Activated CD4-positive, alpha-beta T cell treated with anti-CD3 and anti-CD28 coated beads, Interleukin-2, amount 50 U/mL, for 4 hours (primary cell): ENCODE data around the gene THADA.

Experiments
- DNase-seq, 2 experiments: peaks; one replicate each; pipeline ENCODE4 v3.0.0-alpha.2; 2020

The THADA gene

DNA sequence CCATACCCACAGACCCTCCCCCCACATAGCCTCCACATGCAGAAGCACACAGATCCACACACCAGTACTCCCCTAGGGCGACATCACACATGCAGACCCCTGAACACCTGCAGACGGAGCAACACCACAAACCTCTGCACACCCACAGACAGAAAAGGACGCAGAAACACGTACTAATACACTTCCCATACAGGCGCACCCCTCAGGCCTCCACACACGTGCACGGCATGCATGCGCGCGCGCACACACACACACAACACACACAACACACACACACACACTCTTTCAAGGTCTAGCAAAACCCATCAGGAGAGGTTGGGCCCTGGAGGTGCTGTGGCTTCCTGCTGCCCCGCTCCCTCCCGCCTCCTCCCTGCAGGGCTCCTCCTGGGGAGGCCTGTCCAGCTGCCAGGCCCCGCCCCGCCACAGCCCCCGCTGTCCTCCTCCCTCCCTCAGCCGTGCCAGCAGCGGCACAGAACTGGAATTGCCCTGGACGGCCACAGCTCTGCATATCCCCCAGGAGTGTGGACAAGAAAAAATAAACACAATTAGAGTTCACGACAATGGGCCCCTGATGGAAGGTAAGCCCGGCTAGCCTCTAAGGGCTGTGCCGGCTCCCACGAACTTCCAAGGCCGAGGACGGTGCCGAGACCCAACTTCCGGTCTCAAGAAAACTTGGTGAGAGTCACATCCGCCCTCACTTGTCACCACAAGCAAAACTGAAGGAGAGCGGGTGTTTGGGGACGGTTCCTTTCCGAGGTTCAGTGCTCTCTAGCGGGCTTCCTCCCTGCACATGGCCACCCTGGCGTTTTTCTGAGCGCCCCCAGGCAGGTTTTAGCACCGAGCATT lies 376.2 kb downstream of the THADA start:
- peak; percentile 52 to 54 for DNase-seq

DNA sequence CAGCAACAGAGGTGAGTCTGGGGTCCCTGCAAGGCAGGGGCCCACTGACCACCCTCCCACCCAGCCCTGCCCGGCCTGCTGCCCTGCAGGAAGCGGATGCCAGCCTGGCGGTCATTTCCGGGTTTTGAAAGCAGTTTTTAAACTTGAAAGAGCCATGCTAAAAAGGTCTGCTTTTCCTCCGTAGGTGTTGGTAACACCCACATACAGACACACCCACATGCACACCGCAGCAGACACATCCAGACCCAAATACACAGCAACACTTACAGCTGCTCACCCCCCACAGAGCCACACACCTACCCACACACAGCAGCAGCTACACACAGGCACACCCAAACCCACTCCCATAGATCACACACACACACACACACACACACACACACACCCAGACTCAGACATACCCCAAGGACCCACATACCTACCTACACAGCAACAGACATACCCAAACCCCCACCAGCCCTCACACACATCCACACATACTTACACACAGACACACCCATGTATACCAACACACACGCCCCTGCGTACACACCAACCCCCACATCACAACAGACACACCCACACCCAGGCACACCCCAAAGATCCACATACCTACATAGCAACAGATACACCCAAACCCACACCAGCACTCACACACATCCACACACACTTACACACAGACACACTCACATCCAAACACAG lies 377.0 kb downstream of the THADA start:
- peak; percentile 72 to 74 for DNase-seq

DNA sequence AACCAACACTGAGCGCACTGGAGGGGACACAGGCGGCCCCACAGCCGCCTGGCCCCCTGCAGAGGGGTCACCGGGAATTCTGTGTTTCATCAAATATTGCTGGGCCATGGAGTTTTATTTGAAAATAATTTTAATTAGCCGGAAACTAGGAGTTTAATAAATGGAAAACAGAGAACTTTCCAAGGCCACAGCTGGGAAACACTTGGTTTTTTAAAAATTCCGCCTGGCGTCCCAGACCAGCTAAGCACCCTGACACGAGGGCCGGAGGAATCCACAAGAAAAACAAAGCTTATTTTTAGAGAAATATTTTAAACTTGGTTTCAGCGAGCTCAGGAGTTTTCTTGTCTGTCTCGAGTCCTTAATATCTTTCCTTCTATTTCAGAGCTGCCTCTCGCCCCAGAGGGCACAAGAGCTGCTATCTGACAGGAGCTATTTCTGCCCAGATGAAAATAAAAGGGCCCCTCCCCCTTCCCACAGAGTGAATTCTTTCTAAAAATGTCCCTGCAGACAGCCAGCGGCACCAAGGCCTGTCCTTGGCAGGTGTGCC lies 377.6 kb downstream of the THADA start:
- DNase-seq, result no peak

DNA sequence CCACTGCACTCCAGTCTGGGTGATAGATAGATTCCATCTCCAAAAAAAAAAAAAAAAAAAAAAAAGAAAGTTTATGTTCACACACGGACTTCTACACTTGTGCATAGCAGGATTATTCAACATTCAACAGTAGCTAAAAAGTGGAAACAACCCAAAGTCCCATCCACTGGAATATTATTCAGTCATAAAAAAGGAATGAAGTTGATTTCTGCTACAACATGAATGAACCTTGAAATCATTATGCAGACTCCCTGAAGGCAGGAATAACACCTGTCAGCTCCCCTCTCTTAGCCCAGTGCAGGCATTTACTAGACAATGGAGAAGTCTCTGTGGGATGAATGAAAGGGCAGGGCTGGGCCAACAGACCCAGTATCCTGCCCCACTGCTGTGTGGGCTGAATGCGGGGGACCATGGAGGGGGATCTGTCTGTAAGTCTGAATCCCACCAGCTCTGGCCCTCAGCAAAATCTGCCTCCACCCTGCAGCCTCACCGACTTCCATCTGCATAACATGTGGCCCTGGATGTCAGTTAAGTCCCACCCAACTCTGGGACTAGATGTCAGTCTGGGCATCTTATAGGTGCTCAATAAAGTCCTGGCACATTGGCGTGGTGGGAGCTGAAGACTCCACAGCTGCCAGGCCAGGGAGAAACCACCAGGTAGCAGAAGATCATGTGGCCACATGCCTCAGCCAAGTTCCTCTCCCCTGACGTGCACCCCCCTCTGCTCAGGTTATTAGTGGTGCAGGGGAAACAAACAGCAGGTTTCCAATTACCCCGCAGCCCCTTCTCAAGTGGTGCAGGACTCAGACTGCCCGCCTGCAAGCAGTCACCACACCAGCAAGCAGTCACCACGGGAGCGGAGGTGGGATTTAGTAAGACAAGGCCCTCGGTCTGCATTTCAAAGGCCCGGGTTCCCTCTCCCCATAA lies 378.3 kb downstream of the THADA start:
- DNase-seq, result no peak

DNA sequence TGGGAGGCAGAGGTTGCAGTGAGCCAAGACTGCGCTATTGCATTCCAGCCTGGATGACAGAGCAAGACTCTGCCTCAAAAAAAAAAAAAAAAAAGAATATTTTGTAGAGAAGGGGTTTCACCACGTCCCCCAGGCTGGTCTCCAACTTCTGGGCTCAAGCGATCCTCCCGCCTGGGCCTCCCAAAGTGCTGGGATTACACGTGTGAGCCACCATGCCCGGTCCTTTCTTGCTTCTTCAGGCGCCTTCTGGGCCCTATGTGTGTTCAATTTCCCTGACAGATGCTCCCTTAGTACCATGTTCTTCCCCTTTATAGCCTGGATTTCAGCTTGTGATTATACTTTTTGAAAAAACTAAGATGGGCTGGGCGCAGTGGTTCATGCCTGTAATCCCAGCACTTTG lies 379.2 kb downstream of the THADA start:
- DNase-seq, result no peak

DNA sequence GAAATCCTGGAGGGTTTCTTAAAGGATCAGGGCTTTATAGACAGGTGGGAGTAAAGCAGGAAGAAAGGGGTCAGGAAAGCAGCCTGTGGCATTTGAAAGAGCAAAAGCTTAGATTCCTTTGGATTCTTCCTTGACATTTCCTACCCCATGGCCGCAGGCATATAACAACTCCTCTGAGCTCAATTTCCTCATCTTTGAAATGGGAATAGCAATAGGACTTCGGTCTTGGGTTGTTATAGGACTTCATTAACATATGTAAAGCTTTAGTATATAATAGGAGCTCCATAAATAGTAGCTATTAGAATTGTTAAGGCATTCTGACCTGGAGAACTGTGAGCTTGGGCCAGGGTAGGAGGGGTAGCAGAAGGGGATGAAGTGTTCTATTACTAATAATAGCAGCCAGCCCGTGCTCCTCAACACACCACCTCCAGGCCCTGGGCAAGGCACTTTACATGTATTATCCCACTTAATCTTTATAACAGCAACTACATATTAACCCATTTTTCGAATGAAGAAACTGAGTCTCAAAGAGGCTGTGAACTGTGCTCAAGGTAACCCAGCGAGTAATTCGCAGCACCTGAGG lies 380.1 kb downstream of the THADA start:
- no peak for DNase-seq

DNA sequence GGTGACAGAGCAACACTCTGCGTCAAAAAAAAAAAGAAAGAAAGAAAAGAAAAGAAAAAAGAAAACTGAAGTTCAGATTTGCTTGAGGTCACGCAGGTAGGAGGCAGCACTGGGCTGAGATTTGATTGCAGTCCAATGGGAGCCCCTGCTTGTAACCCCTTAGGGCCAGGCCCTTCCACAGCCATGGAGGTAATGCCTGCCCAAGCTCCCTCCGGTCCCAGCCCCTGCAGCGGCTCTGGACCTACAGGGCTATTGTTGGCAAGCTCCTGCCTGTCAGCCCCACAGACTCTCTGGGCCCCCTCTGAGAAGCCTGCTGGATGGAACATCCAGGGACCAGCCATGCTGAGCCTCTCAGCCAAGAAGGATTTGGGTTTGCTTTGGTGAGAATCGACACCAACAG lies 381.6 kb downstream of the THADA start:
- no peak for DNase-seq

DNA sequence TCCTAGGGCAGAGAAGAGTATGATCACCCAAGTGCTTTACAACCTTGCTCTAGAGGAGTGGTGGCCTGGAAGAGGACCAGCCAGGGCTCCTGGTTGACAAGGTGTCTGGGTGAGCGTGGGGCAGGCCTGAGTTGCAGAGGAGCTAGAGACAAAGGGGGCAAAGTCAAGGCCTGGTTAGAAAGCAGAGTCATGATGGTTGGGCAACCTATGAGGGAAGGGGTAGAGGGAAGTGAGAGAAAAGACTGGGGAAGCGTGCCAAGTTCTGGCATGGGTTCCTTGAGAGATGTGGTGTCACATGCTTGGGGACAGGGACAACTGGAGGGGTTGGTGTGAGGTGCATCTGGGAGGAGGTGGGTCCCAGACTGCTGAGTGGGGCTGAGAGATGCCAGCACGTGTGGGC lies 382.9 kb downstream of the THADA start:
- DNase-seq, result no peak

DNA sequence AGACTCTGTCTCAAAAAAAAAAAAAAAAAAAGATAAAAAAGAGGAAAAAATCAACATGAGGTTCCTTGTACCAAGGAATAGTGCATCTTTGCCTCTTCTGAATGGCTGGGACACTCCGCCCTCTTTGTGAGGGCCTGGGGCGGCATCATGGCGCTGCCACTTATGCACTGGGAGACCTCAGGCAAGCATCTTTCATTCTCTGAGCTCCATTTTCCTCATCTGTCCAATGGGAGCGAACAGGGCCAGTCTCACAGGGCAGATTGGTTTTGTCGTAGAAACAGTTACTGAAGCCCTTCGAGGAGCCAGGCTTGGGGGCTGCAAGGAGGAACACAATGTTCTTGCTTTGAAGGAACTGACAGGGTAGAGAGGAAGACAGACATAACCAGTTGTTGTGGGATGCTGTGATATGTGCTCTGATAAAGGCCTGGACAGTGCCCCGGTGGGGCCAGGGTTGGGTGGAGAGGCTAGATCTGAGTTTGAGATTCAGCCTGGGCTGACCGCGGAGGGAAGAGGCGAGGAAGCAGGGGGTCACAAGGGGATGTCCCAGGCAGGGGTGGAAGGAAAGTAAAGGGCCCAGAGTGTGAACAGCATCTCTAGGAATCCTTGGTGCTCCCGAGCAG lies 383.5 kb downstream of the THADA start:
- DNase-seq, result no peak

DNA sequence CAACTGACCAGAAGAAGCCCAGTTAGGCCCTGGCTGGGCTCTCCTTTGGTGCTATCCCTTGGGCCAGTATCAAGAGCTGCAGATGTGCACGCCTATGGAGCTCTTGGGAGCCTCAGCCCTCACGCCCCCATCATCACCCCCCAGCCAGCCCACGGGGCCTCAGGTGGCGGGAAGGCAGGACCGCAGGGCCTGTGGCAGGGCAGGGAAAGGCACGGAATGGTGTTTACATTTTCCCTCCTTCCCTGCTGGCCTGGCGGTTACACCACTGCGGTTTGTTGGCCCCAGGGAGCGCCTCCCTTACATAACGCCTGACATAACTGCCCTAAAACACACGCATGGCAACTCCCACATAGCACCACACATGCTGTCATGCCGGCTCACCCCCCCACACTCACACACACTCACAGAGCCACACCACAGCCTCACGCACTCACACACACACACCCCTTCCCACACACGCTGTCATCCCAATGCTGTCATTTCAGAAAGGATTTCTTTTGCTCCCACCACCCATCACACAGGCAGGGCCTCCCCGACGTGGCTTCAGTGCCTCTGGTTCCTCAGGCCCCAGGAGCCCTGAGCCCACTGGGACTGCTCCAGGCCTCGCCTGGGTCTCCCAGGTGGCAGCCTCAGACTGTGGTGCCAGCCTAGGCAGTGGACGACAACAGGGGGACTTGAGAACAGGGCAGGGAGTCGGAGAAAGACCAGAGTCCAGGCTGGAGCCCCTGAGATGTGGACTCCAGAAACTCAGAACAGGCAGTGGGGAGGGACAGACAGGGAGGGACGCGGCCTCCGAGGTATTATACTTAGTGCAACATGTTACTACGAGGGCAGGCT lies 385.2 kb downstream of the THADA start:
- peak in 1 of 2 experiments; percentile 48 for DNase-seq

DNA sequence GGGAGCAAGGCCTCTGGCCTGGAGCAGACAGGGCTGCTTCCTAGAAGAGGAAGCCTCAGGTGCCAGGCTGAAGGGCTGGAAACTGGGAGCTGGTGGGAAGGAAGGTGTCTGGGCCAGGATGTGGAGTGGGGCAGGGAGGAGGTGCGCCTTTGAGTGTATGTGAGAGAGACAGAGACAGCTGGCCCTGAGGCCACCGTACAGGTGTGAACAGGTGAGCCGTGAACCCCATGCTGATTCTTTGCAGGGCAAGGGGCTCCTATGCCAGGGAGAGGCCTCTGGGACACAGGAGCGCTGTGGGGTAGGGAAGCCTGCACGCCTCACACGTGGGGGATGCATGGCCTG lies 385.7 kb downstream of the THADA start:
- no peak for DNase-seq

DNA sequence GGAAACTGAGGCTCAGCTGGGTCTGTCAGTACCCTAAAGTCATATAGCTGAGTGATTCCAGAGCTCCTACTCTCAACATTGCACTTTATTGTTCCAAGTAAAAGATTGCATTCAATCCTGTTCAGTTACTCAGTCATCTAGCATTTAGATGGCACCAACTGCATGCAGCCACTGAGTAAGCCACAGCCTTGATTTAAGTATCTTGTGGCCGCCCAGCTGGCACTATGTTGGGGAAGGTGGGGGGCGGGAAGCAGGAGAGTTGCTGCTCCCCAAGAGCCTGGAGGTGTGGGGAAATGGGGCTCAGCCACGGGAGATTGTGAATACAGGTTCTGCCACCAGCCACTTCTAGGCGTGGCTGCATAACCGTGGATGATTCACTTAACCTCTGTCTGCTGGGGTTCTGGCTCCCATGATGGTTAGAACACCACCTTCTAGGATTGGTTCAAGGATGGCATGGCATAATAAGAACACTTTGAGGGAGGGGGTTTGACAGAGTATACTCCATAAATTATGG lies 386.6 kb downstream of the THADA start:
- DNase-seq, result no peak

DNA sequence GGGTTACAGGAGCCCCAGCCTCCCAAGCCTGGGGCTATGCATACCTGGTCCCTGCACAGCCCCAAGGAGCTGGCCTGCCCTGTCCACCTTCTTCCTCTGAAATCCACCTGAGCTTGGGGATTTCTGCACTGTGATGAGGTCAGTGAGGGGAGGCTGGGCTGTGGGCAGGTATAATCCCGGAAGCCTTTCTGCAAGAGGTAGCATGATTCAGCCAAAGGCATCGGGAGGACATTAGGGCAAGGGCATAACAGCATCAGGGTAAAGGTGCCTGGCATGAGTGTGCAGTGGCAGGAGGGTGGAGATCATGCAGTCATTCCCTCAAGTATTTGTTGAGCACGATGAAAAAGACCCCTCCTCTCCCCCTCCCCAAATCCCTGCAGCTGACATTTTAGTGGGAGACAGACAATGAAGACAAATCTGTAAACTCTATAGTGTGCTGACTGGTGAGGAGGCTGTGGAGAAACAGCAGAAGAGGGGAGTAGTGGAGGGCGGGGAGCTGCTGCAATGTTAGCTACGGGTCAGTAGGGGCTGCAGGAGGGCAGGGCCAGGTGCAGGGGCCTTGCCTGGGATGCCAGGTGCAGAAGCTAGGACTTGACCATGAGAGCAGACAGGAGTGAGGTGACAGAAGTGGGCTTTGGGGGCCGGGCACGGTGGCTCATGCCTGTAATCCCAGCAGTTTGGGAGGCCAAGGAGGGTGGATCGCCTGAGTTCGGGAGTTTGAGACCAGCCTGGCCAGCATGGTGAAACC lies 388.1 kb downstream of the THADA start:
- no peak for DNase-seq

DNA sequence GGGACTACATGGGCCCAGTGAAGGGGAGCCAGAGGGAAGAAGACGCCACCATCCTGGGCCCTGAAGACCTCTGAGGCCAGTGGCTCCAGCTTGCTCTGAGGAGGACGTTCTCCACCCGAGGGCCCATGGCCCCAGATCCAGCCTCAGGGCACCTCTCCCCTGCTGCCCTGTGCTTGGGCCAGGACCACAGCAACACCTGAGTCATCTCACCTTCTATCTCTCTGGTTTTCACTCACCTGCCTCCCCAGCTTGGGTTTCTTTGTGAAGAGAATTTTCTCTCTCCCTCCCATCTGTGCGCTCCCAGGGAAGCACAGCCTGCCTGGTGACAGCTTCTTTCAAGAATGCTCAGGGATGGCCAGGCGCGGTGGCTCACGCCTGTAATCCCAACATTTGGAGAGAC lies 389.2 kb downstream of the THADA start:
- no peak for DNase-seq

DNA sequence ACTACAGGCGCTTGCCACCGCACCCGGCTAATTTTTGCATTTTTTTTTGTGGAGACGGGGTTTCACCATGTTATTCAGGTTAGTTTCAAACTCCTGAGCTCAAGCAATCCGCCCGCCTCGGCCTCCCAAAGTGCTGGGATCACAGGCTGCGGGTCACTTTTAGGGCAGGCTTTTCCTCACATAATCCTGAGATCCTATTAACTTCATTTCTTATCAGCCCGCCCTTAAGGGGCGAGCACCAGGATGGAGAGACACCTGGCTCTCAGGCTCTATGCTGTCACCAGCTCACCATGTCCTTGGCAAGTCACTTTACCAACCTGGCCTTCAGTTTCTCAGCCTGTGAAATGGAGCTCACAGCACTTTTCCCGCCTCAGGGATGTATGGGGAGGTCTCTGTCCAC lies 392.5 kb downstream of the THADA start:
- no peak for DNase-seq

DNA sequence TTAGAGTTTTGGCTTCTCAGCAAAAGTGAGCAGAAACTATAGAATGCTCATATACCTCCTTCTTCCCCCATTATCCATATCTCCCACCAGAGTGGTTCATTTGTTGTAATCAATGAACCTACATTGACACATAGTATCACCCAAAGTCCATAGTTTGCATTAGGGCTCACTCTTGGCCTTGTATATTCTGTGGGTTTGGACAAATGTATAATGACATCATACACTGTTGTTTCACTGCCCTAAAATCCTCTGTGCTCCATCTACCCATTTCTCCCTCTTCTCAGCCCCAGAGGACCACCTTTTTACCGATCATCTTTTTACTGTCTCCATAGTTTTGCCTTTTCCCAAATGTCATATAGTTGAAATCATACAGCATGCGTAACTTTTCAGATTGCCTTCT lies 393.5 kb downstream of the THADA start:
- no peak for DNase-seq

DNA sequence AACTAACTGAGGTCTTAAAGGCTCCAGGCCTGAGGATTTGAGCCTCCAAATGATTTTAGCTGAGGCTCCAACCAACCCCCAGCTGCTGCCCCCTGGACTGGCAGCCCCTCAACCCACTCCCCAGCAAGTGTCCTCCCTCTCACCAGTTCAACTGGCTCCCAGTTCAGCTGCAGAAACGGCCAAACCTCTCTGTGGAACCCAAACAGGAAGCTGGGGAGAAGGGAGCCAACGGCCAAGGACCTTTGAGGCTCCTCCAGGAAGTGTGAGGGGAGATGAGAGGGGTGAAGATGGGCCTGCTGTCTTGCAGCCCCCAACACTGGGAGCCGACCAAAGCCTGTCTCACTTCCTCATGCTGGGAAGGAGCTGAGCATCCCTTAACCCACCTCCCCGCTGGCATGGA lies 394.3 kb downstream of the THADA start:
- no peak for DNase-seq

DNA sequence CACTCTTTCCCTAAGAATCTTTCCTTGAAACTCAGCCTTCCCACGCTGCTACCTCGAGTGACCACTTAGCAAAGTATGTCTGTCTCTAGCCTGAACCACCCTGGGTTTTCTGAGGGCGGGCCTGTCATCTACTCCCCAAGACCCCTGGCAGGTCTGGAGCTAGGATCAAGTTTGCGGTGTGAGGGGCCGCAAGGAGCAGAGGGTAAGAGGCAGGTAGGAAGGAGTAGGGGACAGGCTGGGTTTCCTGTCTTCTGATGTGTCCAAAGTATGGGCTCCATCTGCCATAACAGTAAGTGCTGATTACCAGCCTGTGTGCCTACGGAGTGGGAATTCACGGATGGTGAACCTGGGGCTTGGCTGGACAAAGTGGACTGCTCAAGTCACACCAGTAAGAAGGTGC lies 394.8 kb downstream of the THADA start:
- no peak for DNase-seq

DNA sequence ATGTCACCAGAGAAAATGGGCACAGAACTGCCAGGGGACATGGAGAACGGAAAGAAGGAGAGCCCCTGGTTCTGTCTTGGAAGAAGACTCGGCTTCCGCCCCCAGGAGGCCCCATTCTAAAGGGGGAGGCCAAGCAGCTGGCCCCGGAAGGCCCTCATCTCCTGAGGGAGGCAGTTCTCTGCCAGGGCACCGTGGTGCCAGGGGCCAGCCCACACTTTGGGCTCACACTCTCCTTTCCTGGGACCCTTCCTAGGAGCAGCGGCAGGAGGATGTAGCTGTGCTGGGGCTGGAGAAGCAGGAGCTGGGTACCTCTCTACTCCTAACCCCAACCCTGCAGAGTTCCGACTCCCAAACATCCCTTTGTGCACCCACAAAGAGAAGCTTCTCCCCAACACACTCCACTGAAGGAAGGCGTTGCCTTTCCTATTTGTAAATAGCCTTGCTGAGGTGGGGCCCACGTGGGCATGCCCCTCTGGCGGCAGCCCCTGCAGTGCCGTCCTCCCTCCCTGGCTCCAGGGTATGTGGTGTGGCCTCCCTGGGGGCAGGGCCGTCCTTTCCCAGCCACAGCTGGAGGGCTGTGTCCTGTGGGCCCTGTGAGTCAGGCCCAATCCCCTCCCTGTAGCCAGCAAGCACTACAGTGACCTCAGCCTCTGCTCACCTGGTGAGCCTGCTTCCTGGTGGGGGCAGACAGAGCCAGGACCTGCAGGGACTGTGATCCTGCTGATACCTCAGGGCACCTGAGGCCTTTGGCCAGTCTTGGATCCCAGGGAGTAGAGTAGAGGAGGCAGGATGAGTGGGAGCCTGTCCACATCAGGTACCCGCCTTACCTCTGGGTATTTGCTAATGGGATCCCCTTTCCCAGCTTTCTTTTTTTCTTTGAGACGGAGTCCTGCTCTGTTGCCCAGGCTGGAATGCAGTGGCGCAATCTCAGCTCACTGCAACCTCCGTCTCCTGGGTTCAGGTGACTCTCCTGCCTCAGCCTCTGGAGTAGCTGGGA lies 396.0 kb downstream of the THADA start:
- DNase-seq, result no peak
